ENCODE results near the gene GRSF1.

DNA sequence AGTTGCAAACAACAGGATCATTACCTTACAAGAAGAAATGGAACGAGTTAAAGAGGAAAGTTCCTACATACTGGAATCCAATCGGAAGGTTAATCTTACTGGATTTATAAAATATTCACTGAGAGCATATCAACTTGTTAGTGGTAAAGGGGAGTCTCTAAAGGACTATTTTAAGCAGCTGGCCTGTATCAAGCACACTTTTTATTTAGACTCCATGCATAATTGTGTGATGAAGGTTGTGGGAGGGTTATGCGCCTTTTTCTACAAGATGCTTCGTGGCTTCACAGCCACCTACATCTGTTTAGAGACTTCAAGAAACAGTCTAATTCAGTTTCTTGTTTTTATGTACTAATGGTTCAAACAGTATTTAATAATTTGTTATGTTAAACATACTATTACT, 56.6 kb downstream of the GRSF1 start:
- TF ChIP-seq, protein P1, sequence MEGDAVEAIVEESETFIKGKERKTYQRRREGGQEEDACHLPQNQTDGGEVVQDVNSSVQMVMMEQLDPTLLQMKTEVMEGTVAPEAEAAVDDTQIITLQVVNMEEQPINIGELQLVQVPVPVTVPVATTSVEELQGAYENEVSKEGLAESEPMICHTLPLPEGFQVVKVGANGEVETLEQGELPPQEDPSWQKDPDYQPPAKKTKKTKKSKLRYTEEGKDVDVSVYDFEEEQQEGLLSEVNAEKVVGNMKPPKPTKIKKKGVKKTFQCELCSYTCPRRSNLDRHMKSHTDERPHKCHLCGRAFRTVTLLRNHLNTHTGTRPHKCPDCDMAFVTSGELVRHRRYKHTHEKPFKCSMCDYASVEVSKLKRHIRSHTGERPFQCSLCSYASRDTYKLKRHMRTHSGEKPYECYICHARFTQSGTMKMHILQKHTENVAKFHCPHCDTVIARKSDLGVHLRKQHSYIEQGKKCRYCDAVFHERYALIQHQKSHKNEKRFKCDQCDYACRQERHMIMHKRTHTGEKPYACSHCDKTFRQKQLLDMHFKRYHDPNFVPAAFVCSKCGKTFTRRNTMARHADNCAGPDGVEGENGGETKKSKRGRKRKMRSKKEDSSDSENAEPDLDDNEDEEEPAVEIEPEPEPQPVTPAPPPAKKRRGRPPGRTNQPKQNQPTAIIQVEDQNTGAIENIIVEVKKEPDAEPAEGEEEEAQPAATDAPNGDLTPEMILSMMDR (conservative IDR thresholded peaks at IDR 0.05; ENCODE audit: low read length): no peak
- TF ChIP-seq EZH2phosphoT487 (IDR thresholded peaks at IDR 0.05; ENCODE audit: borderline replicate concordance, low read depth, low read length): no peak
